ENCODE results near the gene IQSEC3.
"Not testable (repeated sequence)": the region's sequence is repeated elsewhere in the genome, so short reads cannot be mapped to it uniquely, and the experiment has no call there.

Gene IQSEC3

DNA sequence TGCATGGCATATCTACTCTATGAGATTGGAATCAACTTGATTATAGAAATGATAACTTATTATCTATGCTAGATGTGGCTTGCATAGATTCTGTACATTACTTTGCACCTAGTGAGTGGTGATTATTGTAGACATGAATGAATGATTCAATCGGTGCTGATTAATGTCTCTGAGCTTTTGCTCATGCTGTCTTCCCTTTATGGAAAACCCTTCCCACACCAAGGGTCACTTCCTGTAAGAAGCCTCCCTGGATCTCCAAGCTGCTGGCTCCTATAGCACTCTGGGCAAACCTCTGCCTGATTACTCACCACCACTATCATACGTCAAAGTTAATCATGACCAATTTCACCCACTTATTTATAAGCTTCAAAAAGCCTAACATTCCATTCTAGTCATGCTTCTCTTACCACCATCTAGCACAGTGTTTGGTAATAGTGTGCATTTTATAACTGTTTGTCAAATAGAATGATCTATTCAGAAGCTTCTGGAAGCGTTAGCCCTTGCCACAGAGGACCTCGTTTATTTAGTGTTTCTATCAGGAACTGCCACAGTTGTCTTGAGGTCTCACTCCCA, 990 bp upstream of the IQSEC3 start:
- 40% methylated on average over 2 of the region's 4 CpGs for WGBS (ENCODE audit: insufficient coverage)
- H3K27me3 ChIP-seq (replicated peaks in 2 of 5; ENCODE audit: control insufficient read depth in 4 of 5, insufficient read depth in 5 of 5, low read length in 4 of 5): peaks cover 0 to 25% (median 6%) of the 10 kb centered on the region in 5 experiments
- CTCF ChIA-PET; POLR2A ChIA-PET; H3K4me1 ChIP-seq (ENCODE audit: control extremely low read depth in 1 of 4, control insufficient read depth in 4 of 4, insufficient read depth in 4 of 4, low read length in 3 of 4); H3K36me3 ChIP-seq (ENCODE audit: control insufficient read depth in 4 of 4, insufficient read depth in 4 of 4, low read length in 3 of 4); DNase-seq; H3K4me3 ChIP-seq (ENCODE audit: control insufficient read depth in 1 of 7, extremely low read depth in 1 of 7, insufficient read depth in 4 of 7, low read depth in 2 of 7, low read length in 6 of 7); H3K9me3 ChIP-seq (ENCODE audit: control extremely low read depth in 1 of 5, control insufficient read depth in 4 of 5, insufficient read depth in 2 of 5, low read depth in 1 of 5, low read length in 4 of 5); H3K27ac ChIP-seq (ENCODE audit: insufficient read depth in 1 of 2, low read depth in 1 of 2, low read length in 2 of 2, poor library complexity in 1 of 2, severe bottlenecking in 2 of 2): not testable (repeated sequence)

DNA sequence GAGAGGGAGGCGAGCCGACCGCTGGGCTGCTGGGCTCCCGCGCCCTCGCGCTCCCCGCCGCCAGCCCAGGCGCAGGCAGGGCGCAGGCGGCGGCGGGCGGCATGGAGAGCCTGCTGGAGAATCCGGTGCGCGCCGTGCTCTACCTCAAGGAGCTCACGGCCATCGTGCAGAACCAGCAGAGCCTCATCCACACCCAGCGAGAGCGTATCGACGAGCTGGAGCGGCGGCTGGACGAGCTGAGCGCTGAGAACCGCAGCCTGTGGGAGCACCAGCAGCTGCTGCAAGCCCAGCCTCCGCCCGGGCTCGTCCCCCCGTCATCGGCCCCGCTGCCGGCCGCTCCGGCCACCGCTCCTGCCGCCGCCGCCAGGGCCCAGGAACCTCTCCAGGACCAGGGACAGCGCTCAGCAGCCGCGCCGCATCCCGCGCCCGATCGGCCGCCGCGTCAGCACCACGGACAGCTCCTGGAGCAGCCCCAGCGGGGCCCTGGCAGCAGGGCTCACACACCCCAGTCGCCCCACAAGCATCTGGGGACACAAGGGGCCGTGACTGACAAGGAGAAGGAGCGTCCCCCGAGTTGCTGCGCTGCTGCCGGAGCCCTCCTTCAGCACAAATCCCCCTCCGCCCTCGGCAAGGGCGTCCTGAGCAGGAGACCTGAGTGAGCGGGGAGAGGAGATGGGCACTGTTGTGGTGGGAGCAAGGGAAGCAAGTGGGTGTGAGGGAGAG, 376 bp downstream of the IQSEC3 start:
- 0% methylated on average over 1 of the region's 66 CpGs for WGBS (ENCODE audit: insufficient coverage)
- Histone ChIP-seq H3K27me3 (replicated peaks in 2 of 5; ENCODE audit: control insufficient read depth in 4 of 5, insufficient read depth in 5 of 5, low read length in 4 of 5) (peaks cover 0 to 30% (median 9%) of the 10 kb centered on the region in 5 experiments), H3K4me3 (ENCODE audit: control insufficient read depth in 1 of 7, extremely low read depth in 1 of 7, insufficient read depth in 4 of 7, low read depth in 2 of 7, low read length in 6 of 7) (peak overlapping the region in 2 of 7 experiments; percentile 26 to 52)
- CTCF ChIA-PET; H3K9me3 ChIP-seq (ENCODE audit: control extremely low read depth in 1 of 5, control insufficient read depth in 4 of 5, insufficient read depth in 2 of 5, low read depth in 1 of 5, low read length in 4 of 5); H3K4me1 ChIP-seq (ENCODE audit: control extremely low read depth in 1 of 4, control insufficient read depth in 4 of 4, insufficient read depth in 4 of 4, low read length in 3 of 4); H3K27ac ChIP-seq (ENCODE audit: insufficient read depth in 1 of 2, low read depth in 1 of 2, low read length in 2 of 2, poor library complexity in 1 of 2, severe bottlenecking in 2 of 2); POLR2A ChIA-PET; H3K36me3 ChIP-seq (ENCODE audit: control insufficient read depth in 4 of 4, insufficient read depth in 4 of 4, low read length in 3 of 4): not testable (repeated sequence)
- peak; percentile 41 to 75 (median 67) for DNase-seq

DNA sequence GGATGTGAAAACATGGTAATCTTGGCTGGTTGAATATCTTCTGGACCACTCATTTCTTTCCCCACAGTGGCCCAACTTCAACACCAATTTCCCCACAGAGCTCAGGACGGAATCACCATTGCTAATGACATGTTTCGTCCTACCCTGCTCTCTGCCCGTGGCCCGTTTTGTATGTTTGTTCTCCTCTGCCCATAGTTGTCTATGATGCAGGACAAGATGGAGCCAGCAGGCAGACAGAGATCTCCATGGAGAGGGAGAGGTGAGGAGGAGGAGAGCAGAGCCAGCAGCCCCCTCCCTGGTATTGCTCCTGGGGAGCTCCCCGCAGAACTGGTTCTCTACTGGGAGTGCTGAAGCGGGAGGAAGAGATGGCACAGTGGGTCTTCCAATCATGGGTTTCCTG, 3.1 kb downstream of the IQSEC3 start:
- peaks cover 0 to 30% (median 9%) of the 10 kb centered on the region in 5 experiments for H3K27me3 ChIP-seq (replicated peaks in 2 of 5; ENCODE audit: control insufficient read depth in 4 of 5, insufficient read depth in 5 of 5, low read length in 4 of 5)
- WGBS (ENCODE audit: insufficient coverage): 79% methylated on average over 4 of the region's 6 CpGs
- POLR2A ChIA-PET; H3K4me1 ChIP-seq (ENCODE audit: control extremely low read depth in 1 of 4, control insufficient read depth in 4 of 4, insufficient read depth in 4 of 4, low read length in 3 of 4); H3K27ac ChIP-seq (ENCODE audit: insufficient read depth in 1 of 2, low read depth in 1 of 2, low read length in 2 of 2, poor library complexity in 1 of 2, severe bottlenecking in 2 of 2); H3K4me3 ChIP-seq (ENCODE audit: control insufficient read depth in 1 of 7, extremely low read depth in 1 of 7, insufficient read depth in 4 of 7, low read depth in 2 of 7, low read length in 6 of 7); DNase-seq; CTCF ChIA-PET; H3K9me3 ChIP-seq (ENCODE audit: control extremely low read depth in 1 of 5, control insufficient read depth in 4 of 5, insufficient read depth in 2 of 5, low read depth in 1 of 5, low read length in 4 of 5); H3K36me3 ChIP-seq (ENCODE audit: control insufficient read depth in 4 of 4, insufficient read depth in 4 of 4, low read length in 3 of 4): not testable (repeated sequence)

- H3K27ac ChIP-seq (ENCODE audit: insufficient read depth in 1 of 2, low read depth in 1 of 2, low read length in 2 of 2, poor library complexity in 1 of 2, severe bottlenecking in 2 of 2); POLR2A ChIA-PET: not testable (repeated sequence)
Observed at GRCh38 chr12:70541-70940, 4.0 kb downstream of the IQSEC3 start.

GRCh38 chr12:72018-72417, 5.5 kb downstream of the IQSEC3 start:
- H3K4me3 ChIP-seq (ENCODE audit: control insufficient read depth in 1 of 7, extremely low read depth in 1 of 7, insufficient read depth in 4 of 7, low read depth in 2 of 7, low read length in 6 of 7); H3K9me3 ChIP-seq (ENCODE audit: control extremely low read depth in 1 of 5, control insufficient read depth in 4 of 5, insufficient read depth in 2 of 5, low read depth in 1 of 5, low read length in 4 of 5); H3K4me1 ChIP-seq (ENCODE audit: control extremely low read depth in 1 of 4, control insufficient read depth in 4 of 4, insufficient read depth in 4 of 4, low read length in 3 of 4); POLR2A ChIA-PET; H3K27ac ChIP-seq (ENCODE audit: insufficient read depth in 1 of 2, low read depth in 1 of 2, low read length in 2 of 2, poor library complexity in 1 of 2, severe bottlenecking in 2 of 2); CTCF ChIA-PET; H3K36me3 ChIP-seq (ENCODE audit: control insufficient read depth in 4 of 4, insufficient read depth in 4 of 4, low read length in 3 of 4); DNase-seq: not testable (repeated sequence)
- H3K27me3 ChIP-seq (replicated peaks in 2 of 5; ENCODE audit: control insufficient read depth in 4 of 5, insufficient read depth in 5 of 5, low read length in 4 of 5): peaks cover 0 to 27% (median 13%) of the 10 kb centered on the region in 5 experiments
- 87% methylated on average over 3 of the region's 4 CpGs for WGBS (ENCODE audit: insufficient coverage)

More at GRCh38 chr12:70541-70940, 4.0 kb downstream of the IQSEC3 start:
- CTCF ChIA-PET; DNase-seq; H3K9me3 ChIP-seq (ENCODE audit: control extremely low read depth in 1 of 5, control insufficient read depth in 4 of 5, insufficient read depth in 2 of 5, low read depth in 1 of 5, low read length in 4 of 5); H3K36me3 ChIP-seq (ENCODE audit: control insufficient read depth in 4 of 4, insufficient read depth in 4 of 4, low read length in 3 of 4); H3K4me1 ChIP-seq (ENCODE audit: control extremely low read depth in 1 of 4, control insufficient read depth in 4 of 4, insufficient read depth in 4 of 4, low read length in 3 of 4); H3K4me3 ChIP-seq (ENCODE audit: control insufficient read depth in 1 of 7, extremely low read depth in 1 of 7, insufficient read depth in 4 of 7, low read depth in 2 of 7, low read length in 6 of 7): not testable (repeated sequence)
- 89% methylated on average over 2 of the region's 2 CpGs for WGBS (ENCODE audit: insufficient coverage)
- H3K27me3 ChIP-seq (replicated peaks in 2 of 5; ENCODE audit: control insufficient read depth in 4 of 5, insufficient read depth in 5 of 5, low read length in 4 of 5): peaks cover 0 to 27% (median 9%) of the 10 kb centered on the region in 5 experiments

GRCh38 chr12:74420-75190, 8.0 kb downstream of the IQSEC3 start:
- H3K36me3 ChIP-seq (ENCODE audit: control insufficient read depth in 4 of 4, insufficient read depth in 4 of 4, low read length in 3 of 4); DNase-seq; H3K9me3 ChIP-seq (ENCODE audit: control extremely low read depth in 1 of 5, control insufficient read depth in 4 of 5, insufficient read depth in 2 of 5, low read depth in 1 of 5, low read length in 4 of 5); H3K4me1 ChIP-seq (ENCODE audit: control extremely low read depth in 1 of 4, control insufficient read depth in 4 of 4, insufficient read depth in 4 of 4, low read length in 3 of 4); POLR2A ChIA-PET; H3K4me3 ChIP-seq (ENCODE audit: control insufficient read depth in 1 of 7, extremely low read depth in 1 of 7, insufficient read depth in 4 of 7, low read depth in 2 of 7, low read length in 6 of 7); CTCF ChIA-PET; H3K27ac ChIP-seq (ENCODE audit: insufficient read depth in 1 of 2, low read depth in 1 of 2, low read length in 2 of 2, poor library complexity in 1 of 2, severe bottlenecking in 2 of 2): not testable (repeated sequence)
- peaks cover 0 to 19% (median 9%) of the 10 kb centered on the region in 5 experiments for H3K27me3 ChIP-seq (replicated peaks in 2 of 5; ENCODE audit: control insufficient read depth in 4 of 5, insufficient read depth in 5 of 5, low read length in 4 of 5)
- 97% methylated on average over 7 of the region's 8 CpGs for WGBS (ENCODE audit: insufficient coverage)

DNA sequence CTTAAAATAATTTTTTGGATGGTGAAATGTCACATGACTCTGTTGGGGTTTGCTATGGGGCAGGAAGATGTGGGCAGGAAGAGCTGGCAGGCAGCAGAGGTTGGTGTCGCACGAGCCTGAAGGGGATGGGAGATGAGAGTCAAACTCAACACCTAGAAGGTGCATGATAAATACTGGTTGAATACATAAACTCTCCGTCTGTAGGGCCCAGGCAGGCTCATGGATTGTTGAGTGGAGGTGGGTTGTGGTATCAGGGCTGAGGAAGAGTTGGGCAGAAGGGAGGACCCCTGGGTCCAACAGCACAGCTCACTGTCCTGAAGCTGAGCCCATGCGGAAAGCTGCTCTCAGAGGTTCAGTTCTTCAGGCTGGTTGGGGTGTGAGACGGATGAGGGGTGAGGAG, 9.0 kb downstream of the IQSEC3 start:
- POLR2A ChIA-PET; H3K4me3 ChIP-seq (ENCODE audit: control insufficient read depth in 1 of 7, extremely low read depth in 1 of 7, insufficient read depth in 4 of 7, low read depth in 2 of 7, low read length in 6 of 7); DNase-seq; H3K9me3 ChIP-seq (ENCODE audit: control extremely low read depth in 1 of 5, control insufficient read depth in 4 of 5, insufficient read depth in 2 of 5, low read depth in 1 of 5, low read length in 4 of 5); CTCF ChIA-PET; H3K27ac ChIP-seq (ENCODE audit: insufficient read depth in 1 of 2, low read depth in 1 of 2, low read length in 2 of 2, poor library complexity in 1 of 2, severe bottlenecking in 2 of 2); H3K36me3 ChIP-seq (ENCODE audit: control insufficient read depth in 4 of 4, insufficient read depth in 4 of 4, low read length in 3 of 4): not testable (repeated sequence)
- H3K4me1 ChIP-seq (ENCODE audit: control extremely low read depth in 1 of 4, control insufficient read depth in 4 of 4, insufficient read depth in 4 of 4, low read length in 3 of 4): peaks cover 0 to 12% (median 5%) of the 10 kb centered on the region in 4 experiments
- WGBS (ENCODE audit: insufficient coverage): 87% methylated on average over 3 of the region's 5 CpGs
- H3K27me3 ChIP-seq (replicated peaks in 2 of 5; ENCODE audit: control insufficient read depth in 4 of 5, insufficient read depth in 5 of 5, low read length in 4 of 5): peaks cover 0 to 15% (median 3%) of the 10 kb centered on the region in 5 experiments

All from common myeloid progenitor, CD34-positive (primary cell).